GM19324 (cell line): Measurements from ENCODE around the gene ZNF653.
"Not testable (repeated sequence)": the region's sequence is repeated elsewhere in the genome, so short reads cannot be mapped to it uniquely, and the experiment has no call there.

Source experiments
- ATAC-seq: cut with Tn5 transposase; IDR thresholded peaks from one replicate; pipeline ENCODE4 v1.9.1; 2021; ENCODE audit warnings: mild to moderate bottlenecking, moderate library complexity; ENCODE audit not compliant: unreplicated experiment, low FRiP score

Gene ZNF653

GRCh38 chr19:11483366-11484111 is 22.1 kb downstream of the ZNF653 start:
- no peak for ATAC-seq

- peak; percentile 70 for ATAC-seq
Measured at GRCh38 chr19:11482384-11483050, 23.1 kb downstream of the ZNF653 start.

- ATAC-seq, result peak; percentile 31
Measured at GRCh38 chr19:11481534-11482383, 23.9 kb downstream of the ZNF653 start.

GRCh38 chr19:11480715-11481533 is 24.7 kb downstream of the ZNF653 start, which contains the start of gene ELAVL3:
ELAVL3 (minus strand) TSS chr19:11481046; CDS start chr19:11480608, 438 bp downstream.
- ATAC-seq, result no peak

- no peak for ATAC-seq
Measured at GRCh38 chr19:11479898-11480714, 25.5 kb downstream of the ZNF653 start.

GRCh38 chr19:11479090-11479897 is 26.3 kb downstream of the ZNF653 start:
- ATAC-seq, result no peak

- ATAC-seq, result no peak
Measured at GRCh38 chr19:11478167-11479089, 27.2 kb downstream of the ZNF653 start.

- no peak for ATAC-seq
Measured at GRCh38 chr19:11475861-11476260, 29.8 kb downstream of the ZNF653 start.

- not testable (repeated sequence) for ATAC-seq
Measured at GRCh38 chr19:11475343-11475742, 30.3 kb downstream of the ZNF653 start.

GRCh38 chr19:11473725-11474124 is 31.9 kb downstream of the ZNF653 start:
- no peak for ATAC-seq

- ATAC-seq, result not testable (repeated sequence)
Measured at GRCh38 chr19:11468266-11468845, 37.3 kb downstream of the ZNF653 start.

- ATAC-seq, result no peak
Measured at GRCh38 chr19:11465600-11465999, 40.0 kb downstream of the ZNF653 start.

- no peak for ATAC-seq
Measured at GRCh38 chr19:11464333-11465265, 41.0 kb downstream of the ZNF653 start.

GRCh38 chr19:11463391-11463790 is 42.2 kb downstream of the ZNF653 start:
- ATAC-seq, result no peak

GRCh38 chr19:11461453-11461852 is 44.2 kb downstream of the ZNF653 start:
- no peak for ATAC-seq

- no peak for ATAC-seq
Measured at GRCh38 chr19:11460207-11460606, 45.4 kb downstream of the ZNF653 start.
